HG02678 (cell line): ENCODE measurements around the gene C1orf210.

Experiments used
- ATAC-seq: cut with Tn5 transposase; IDR thresholded peaks from one replicate; pipeline ENCODE4 v1.9.1; 2021; ENCODE audit warnings: mild to moderate bottlenecking, moderate library complexity; ENCODE audit not compliant: unreplicated experiment

Gene C1orf210

GRCh38 chr1:43296207-43296606, 10.8 kb upstream of the C1orf210 start:
- no peak for ATAC-seq

DNA sequence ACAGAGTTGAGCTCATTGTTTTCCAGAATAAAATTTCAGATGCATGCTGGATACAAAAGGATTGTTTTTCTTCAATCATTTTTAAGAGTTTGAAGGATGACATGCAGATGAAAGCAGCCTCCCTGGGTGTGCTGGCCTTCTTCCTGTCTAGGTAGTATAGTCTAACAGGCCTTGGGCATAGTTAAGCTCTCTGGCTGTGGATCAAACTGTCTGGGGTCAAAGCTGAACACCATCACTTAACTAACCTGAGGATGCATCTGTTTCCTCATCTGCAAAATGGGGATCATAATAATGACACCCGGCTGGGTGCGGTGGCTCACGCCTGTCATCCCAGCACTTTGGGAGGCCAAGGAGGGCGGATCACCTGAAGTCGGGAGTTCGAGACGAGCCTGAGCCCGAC, 9.4 kb upstream of the C1orf210 start:
- no peak for ATAC-seq

- no peak for ATAC-seq
These were observed 8.7 kb upstream of the C1orf210 start for GRCh38 chr1:43293896-43294760.

DNA sequence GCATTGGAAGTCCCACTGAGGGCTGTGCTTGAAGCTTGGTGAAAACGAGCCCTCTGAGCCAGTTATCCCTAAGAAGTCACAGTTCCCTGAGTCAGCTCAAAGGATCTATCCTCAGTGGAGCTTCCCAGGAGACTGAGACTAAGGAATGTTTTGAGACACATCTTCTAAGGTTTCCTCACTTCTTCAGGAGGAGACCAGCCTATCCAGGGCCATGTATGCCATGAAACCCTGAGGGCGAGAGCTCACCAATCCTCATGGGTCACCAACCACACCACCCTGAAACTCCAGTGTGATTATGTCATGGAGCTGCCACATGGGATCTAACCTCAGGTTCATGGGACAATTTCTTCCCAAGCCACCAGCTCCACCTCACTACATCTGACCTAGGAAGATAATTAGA, 7.8 kb upstream of the C1orf210 start:
- ATAC-seq = no peak

DNA sequence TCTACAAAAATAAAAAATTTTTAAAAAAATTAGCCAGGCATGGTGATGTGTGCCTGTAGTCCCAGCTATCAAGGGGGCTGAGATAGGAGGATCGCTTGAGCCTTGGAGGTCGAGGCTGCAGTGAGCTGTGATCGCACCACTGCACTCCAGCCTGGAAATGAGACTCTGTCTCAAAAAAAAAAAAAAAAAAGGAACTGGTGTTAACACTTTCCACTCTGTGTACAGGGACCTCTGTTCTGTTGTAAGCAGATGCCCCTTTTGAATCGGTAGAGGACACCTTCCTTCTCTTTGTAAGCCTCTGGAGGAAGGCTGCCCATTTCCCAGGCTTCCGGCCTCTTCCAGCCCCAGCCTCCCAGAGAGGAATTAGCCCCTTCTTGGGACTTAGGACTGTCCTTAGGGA, 7.3 kb upstream of the C1orf210 start:
- no peak for ATAC-seq

GRCh38 chr1:43292216-43292615, 6.8 kb upstream of the C1orf210 start:
- no peak for ATAC-seq

DNA sequence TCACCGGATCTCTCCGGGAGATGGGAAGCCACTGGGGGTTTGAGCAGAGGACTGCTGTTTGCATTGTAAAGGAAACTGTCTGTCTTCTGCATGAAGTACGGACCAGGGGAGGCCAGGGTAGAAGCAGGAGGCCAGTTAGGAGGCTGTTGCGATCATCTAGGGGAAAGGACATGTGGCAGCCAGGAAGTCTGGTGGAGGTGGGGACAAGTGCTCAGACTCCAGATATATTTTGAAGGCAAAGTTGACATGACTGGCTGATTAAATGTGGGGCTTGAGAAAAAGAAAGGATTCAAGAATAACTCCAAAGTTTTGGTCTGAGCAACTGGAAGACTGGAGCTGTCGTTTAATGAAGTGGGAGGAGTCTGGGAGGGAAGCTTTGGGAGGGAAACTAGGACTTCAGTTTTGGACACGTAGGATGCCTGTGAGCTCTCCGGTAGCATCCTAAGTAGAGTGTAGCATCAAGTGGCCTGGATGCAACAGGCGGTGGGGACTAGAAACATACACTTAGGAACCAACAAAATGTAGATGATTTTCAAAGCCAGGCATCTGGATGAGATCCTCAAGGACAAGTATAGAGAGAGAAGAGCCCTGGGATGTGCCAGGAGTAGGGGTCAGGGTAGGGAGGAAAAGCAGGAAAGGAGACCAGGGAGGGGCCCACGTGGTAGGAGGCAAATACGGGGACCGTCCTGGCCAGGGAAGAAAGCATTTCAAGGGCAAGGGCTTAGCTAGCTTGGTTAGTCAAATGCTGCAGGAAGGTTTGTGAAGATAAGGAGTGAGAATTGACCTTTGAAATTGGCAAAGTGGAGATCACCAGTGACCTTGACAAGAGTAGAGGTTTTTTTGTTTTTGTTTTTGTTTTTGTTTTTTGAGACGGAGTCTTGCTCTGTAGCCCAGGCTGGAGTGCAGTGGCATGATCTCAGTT, 3.7 kb upstream of the C1orf210 start:
- ATAC-seq = no peak

DNA sequence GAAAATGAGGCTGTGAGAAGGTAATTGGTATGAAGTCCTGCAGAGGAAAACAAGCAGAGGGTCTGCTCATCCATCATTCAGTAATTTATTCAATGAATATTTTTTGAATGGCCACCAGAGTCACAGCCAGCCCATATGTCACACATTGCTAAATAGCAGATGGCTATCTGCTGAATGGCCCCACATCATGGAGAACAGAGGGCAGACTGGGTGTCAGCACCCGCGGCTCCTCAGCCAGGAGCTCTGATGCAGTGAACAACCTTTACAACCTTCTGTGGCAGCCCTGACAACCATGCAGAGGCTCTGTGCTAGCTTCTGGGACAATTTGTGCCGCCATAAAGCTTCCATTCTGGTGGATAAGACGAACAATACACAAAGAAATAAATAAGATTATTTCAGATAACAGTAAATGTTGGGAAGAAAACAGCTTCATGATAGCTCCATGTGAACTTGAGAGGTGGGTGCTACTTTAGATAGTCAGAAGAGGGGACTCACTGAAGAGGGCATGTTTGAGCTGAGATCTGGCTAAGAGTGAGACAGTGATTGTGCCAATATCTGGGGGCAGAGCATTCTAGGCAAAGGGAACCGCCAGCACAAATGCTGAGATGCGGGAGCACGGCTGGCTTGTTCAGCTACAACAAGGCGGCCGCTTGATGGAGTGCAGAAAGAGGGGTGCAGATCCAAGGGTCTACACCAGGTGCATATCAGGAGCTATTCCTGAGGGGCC, 2.8 kb upstream of the C1orf210 start:
- ATAC-seq = no peak

GRCh38 chr1:43286533-43286932, 1.2 kb upstream of the C1orf210 start:
- ATAC-seq = no peak

- ATAC-seq = no peak
These were observed 734 bp upstream of the C1orf210 start for GRCh38 chr1:43286115-43286514.

GRCh38 chr1:43284546-43285110, 753 bp downstream of the C1orf210 start:
- ATAC-seq = no peak

- ATAC-seq = no peak
These were observed 1.3 kb downstream of the C1orf210 start for GRCh38 chr1:43284065-43284464.

GRCh38 chr1:43282220-43283195, 2.9 kb downstream of the C1orf210 start:
- no peak for ATAC-seq

DNA sequence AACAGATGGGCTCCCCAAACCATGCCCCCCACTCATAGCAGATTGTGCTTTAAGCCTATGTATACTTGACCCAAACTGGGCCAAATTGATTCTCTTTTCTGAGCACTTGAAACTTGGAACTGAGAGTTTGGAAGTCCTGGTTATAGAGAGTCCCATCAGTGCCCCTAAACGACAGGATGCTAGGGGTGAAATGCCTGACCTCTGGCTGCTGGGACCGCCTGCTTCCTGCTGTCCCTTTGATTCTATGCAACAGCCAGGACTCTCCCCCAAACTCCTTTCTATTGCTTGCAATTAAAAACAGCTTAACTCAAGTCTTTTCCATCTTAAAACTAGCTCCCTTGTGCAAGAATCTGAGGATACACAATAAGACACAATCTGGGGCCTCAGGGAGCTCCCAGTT, 4.7 kb downstream of the C1orf210 start:
- no peak for ATAC-seq

GRCh38 chr1:43279666-43280065, 5.7 kb downstream of the C1orf210 start:
- ATAC-seq = no peak

DNA sequence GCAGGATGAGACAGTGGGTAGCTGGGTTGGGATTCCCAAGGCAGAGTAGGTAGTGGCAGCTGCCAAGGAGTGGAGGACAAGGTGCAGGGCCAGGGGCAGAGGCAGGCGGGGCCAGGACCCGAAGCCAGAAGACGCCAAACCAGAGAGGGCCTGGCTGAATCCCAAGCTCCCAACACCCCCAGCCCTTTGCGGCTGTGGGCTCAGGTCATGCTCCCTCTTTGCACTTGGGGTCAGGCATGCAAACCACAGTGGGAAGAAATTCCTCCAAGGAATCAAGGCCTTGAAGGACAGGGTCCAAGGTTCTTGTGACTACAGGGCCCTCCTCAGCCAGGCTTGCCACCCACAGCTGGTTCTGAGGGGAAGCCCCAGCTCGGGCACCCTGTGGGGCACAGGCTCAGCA, 6.2 kb downstream of the C1orf210 start:
- no peak for ATAC-seq

DNA sequence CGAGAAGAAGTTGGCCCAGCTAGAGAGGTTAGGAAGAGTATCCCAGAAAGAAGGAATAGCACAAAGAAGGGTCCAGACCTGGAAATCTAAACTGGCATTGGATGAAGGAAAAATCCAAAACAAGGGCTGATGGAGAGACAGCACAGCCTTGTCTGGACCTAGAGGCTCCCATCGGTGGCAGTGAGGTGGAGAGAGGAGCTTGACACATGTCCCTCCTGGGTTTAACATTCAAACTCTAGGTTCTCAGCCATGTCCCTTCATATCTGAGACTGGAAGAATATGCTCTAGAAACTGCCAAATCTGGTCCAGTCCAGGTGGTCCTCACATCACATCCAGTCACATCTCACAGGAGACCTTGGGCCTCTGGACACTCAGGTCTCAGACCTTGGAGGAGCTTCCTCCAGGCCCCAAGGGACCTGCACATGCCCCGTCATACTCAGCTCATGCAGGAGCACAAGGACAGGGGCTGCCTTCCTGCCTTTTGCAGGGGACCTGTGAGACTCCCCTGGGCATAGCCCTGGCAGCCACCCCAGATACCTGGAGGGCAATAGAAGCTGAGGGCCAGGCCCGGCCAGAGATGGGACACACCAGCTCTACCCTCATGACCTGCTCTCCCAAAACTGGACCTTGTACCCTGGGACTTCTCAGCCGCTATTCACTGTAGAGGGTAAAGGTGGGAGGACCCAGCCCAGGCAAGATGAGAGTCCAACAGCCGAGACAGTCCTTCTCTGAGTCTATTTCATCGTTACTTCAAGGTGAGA, 8.1 kb downstream of the C1orf210 start:
- ATAC-seq = no peak

DNA sequence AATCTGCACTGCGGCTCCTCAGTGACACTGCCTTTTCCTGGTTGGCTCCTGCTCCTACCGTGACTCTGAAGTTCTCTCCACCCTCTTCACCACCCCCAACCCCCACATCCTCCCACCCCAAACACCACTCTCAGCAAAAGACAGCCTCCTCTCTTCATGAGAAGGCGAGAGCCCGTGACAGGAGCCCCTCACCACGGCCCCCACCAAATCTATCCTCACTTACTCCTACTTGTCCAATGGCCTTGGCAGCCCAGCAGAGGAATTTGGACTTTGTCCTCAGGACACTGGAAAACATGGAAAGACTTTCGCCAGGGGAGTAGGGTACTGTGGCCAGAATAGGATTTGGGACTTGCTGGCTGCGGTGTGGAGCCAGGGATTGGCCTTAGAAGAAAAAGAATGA, 8.7 kb downstream of the C1orf210 start:
- no peak for ATAC-seq
